Chondrocyte (in vitro differentiated cells): Measurements from ENCODE around the gene IL3. TPM values are rescaled to one million over a fixed set of nuclear protein-coding genes. Genes with fewer than 3 reads are reported as not detected.

Experiments
- DNase-seq: peaks from one replicate; pipeline ENCODE4 v3.0.0; 2021; ENCODE audit warnings: mixed read lengths, low spot score
- H3K27ac Mint-ChIP-seq: one replicate; pipeline ENCODE4 v1.8.0; 2021; ENCODE audit warnings: mild to moderate bottlenecking, moderate library complexity, mixed read lengths; ENCODE audit not compliant: unreplicated experiment
- H3K27me3 Mint-ChIP-seq: 2 replicates; pipeline ENCODE4 v1.8.0; 2021; ENCODE audit warnings: low read depth, mixed read lengths
- H3K36me3 Mint-ChIP-seq: 2 replicates; pipeline ENCODE4 v1.8.0; 2021; ENCODE audit warnings: low read depth, mixed read lengths
- H3K4me1 Mint-ChIP-seq: 2 replicates; pipeline ENCODE4 v1.8.0; 2021; ENCODE audit warnings: low read depth, mild to moderate bottlenecking, mixed read lengths
- H3K4me3 Mint-ChIP-seq: one replicate; pipeline ENCODE4 v1.8.0; 2021; ENCODE audit warnings: mild to moderate bottlenecking, moderate library complexity, mixed read lengths; ENCODE audit not compliant: unreplicated experiment
- H3K9me3 Mint-ChIP-seq: 2 replicates; pipeline ENCODE4 v1.8.0; 2021; ENCODE audit warnings: low read depth, mixed read lengths
- CTCF ChIP-seq: fragments of 200-600 bp; sonication (generic); IDR thresholded peaks from 2 replicates; pipeline ENCODE4 v1.5.0; 2021; ENCODE audit warnings: antibody characterized with exemption, mild to moderate bottlenecking, moderate library complexity
- total RNA-seq: library from RNA; stranded (reverse); gene quantifications from 3 replicates; pipeline ENCODE4 v1.2.1, GENCODE V29; 2021

The IL3 gene
- total RNA-seq, 1 donor from 2014 or later = not detected

- H3K36me3 Mint-ChIP-seq = no peaks in the 10 kb centered on the region
- no peak overlapping the region for H3K4me3 Mint-ChIP-seq
- no peak for TF ChIP-seq CTCF
- H3K27ac Mint-ChIP-seq = peak overlapping the region; percentile 74
- no peaks in the 10 kb centered on the region for H3K27me3 Mint-ChIP-seq
- H3K9me3 Mint-ChIP-seq = no peaks in the 10 kb centered on the region
- no peak for DNase-seq
- peaks cover 30% of the 10 kb centered on the region for H3K4me1 Mint-ChIP-seq
Observed at GRCh38 chr5:132095077-132095410, 34.6 kb downstream of the IL3 start.

GRCh38 chr5:132095424-132095972, 35.0 kb downstream of the IL3 start:
- Mint-ChIP-seq H3K9me3 (no peaks in the 10 kb centered on the region), H3K27me3 (no peaks in the 10 kb centered on the region), H3K27ac (peak overlapping the region; percentile 74), H3K4me3 (no peak overlapping the region), H3K36me3 (no peaks in the 10 kb centered on the region), H3K4me1 (peaks cover 25% of the 10 kb centered on the region)
- no peak for TF ChIP-seq CTCF
- DNase-seq = no peak

GRCh38 chr5:132096904-132097303, 36.4 kb downstream of the IL3 start:
- no peaks in the 10 kb centered on the region for H3K9me3 Mint-ChIP-seq
- H3K27me3 Mint-ChIP-seq = no peaks in the 10 kb centered on the region
- H3K27ac Mint-ChIP-seq = no peak overlapping the region
- H3K4me1 Mint-ChIP-seq = peaks cover 23% of the 10 kb centered on the region
- no peak for TF ChIP-seq CTCF
- no peaks in the 10 kb centered on the region for H3K36me3 Mint-ChIP-seq
- DNase-seq = no peak
- no peak overlapping the region for H3K4me3 Mint-ChIP-seq

GRCh38 chr5:132098151-132098594, 37.7 kb downstream of the IL3 start:
- Mint-ChIP-seq H3K9me3 (no peaks in the 10 kb centered on the region), H3K27me3 (no peaks in the 10 kb centered on the region), H3K36me3 (no peaks in the 10 kb centered on the region), H3K4me1 (peaks cover 32% of the 10 kb centered on the region), H3K4me3 (no peak overlapping the region), H3K27ac (peak overlapping the region; percentile 38)
- no peak for DNase-seq
- no peak for TF ChIP-seq CTCF

- Mint-ChIP-seq H3K27me3 (no peaks in the 10 kb centered on the region), H3K4me1 (peaks cover 36% of the 10 kb centered on the region), H3K4me3 (no peak overlapping the region), H3K36me3 (no peaks in the 10 kb centered on the region), H3K9me3 (no peaks in the 10 kb centered on the region), H3K27ac (no peak overlapping the region)
- DNase-seq = no peak
- no peak for TF ChIP-seq CTCF
Observed at GRCh38 chr5:132098621-132099020, 38.2 kb downstream of the IL3 start.
